Measurements from ENCODE around the gene MEIS2.

MEIS2 gene

DNA sequence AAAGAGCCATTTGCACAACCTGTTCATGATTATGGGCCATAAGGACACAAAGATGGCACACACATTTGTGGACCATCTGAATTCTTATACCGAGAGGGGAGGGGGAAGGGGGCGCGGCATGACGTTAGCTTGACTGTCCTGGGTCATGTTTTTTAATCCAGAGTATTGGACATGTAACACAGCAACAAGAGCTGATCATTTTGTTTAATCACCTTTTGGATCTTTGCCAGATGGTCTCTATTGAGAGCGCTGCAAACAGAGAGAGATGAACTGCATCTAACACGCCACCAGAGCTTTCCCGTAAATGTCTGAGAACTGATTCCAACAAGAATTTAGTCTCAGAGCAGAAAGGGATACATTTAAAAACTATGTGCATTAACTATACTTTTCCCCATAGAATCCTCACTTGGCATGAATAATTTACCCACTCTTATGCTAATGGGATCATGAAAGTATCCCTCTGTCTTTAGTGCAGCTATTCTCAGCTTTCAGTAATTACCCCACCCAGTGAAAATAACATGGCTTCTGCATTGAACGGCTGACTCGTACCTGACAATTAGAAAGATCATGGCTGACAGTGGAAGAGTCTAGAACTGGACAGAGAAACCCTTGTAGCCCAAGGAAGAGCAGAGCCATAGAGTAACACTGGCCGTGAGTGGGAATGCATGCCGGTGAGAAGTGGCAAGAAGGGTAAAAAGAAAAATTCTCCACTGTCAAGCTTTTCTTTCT, 22.6 kb downstream of the MEIS2 start:
- DNase-seq (ENCODE audit: low spot score), result no peak

- DNase-seq (ENCODE audit: low spot score), result no peak
Measured at GRCh38 chr15:37076543-37076942, 23.8 kb downstream of the MEIS2 start.

- no peak for DNase-seq (ENCODE audit: low spot score)
Measured at GRCh38 chr15:37075777-37076176, 24.6 kb downstream of the MEIS2 start.

DNA sequence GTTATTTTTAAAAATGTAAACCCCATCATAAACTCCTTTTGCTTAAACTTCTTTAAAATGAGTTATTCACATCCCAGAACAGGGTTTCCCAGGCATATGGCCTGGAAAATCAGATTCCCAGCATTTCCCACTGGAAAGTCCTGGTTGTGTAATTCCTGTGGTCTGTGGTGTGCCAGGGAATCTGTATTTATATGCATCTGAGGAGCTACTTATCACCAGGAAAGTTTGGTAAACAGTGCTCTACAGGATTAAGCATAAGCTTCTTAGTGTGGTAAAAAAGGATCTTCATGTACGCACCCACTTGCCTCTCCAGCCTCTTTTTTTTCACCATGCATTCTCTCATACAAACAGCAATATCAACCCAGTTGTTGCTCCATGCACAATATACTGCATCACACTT, 28.2 kb downstream of the MEIS2 start:
- no peak for DNase-seq (ENCODE audit: low spot score)

DNA sequence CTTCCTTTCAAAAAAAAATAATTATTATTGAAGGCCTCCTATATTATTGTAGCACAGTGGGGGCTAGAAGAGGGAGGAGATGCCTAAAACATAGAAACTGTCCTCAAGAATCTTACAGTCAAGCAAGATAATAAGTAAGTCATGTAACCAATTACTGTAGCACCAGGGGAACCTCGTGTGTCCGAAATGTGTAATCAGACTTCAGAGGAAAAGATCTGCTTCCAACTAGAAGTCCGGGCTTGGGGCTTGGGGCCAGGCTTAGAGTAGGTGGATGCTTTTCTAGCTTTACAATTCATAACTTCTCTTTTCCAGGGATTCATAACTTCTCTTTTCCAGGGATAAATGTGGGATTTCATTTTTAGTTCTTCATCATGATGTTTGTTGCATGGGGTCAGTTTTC, 29.2 kb downstream of the MEIS2 start:
- no peak for DNase-seq (ENCODE audit: low spot score)

GRCh38 chr15:37070686-37071085, 29.7 kb downstream of the MEIS2 start:
- DNase-seq (ENCODE audit: low spot score), result no peak

DNA sequence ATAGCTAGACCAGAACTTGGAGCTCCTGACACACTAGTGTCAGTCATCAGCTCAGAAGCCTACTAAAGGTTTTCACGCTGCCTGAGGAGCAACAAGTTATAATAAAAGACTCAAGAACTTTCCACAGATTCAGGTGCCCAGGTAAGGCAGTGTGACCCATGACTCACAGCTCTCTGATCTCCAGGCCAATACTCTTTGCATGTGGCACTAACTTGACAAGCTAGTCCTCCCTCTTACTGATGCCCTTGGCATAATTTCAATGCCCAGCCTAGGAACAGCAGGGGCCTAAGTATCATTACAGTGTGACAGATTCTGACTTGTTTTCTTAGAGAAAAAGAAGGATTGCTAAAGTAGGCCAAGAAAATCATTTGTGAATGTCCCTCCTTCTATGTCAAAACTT, 38.4 kb downstream of the MEIS2 start:
- no peak for DNase-seq (ENCODE audit: low spot score)

GRCh38 chr15:37059086-37059485, 41.3 kb downstream of the MEIS2 start:
- DNase-seq (ENCODE audit: low spot score), result no peak

- no peak for DNase-seq (ENCODE audit: low spot score)
Measured at GRCh38 chr15:37058316-37058985, 41.9 kb downstream of the MEIS2 start.

- DNase-seq (ENCODE audit: low spot score), result no peak
Measured at GRCh38 chr15:37057831-37058230, 42.5 kb downstream of the MEIS2 start.

- DNase-seq (ENCODE audit: low spot score), result no peak
Measured at GRCh38 chr15:37057256-37057655, 43.1 kb downstream of the MEIS2 start.

DNA sequence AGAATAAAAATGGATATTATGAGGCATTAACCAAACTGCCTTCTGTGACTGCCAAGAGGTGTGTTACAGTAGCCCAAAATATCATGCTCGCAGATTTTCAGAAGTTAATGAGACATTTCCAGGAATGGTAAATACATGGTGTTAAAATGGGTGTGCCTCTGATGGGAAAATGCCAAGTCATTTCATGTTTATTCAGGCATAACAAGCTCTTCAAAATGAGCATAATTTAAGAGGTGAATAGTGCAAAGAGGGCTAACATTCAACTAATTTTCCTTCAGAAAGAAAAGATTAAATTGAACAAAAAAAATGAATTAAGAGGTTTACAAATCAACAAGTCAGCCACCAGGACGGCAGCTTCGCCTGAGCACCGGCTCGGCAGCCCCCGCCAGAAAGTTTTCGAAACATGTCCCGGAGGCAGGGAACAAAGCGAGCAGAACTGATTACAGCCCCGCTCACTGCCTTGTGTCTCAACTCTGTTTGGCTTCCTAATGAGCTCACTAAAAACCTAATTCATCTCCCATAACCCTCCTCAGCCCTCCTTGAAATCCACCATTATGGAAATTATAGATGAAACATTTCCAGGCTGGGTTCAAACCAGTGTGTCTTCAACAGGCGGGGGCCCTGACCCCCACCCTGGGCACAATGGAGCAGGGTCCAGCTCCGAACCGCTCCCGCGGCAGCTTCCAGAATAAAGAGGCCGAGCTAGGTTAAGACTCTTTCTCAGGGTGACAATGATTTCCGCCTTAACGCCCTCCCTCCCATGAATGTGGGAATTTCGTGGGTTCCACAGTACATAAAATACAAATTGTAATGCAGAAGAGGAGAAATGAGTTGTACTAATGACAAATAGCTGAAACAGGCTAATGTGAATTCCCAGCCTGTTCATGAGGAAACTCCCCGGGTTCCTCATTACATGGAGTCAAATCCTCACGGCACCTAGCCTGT, 43.9 kb downstream of the MEIS2 start:
- no peak for DNase-seq (ENCODE audit: low spot score)

DNA sequence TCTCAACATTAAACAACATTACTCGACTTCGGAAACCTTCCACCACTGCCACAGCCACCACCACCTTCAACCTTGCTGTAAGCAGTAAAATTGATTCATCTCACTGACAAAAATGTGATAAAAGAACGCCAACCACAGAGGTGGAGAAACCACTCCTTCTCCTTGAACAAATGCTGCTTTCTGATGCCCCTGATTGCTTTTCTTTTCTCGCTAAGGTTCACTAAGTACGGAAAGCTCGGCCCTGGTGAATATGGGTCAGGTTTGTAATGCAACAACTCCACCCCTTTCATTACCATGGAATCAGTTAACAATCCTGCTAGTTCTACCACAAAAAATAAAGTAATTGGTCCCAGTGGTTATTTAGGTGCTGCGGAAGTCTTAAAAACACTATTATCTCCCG, 44.9 kb downstream of the MEIS2 start:
- DNase-seq (ENCODE audit: low spot score), result no peak

DNA sequence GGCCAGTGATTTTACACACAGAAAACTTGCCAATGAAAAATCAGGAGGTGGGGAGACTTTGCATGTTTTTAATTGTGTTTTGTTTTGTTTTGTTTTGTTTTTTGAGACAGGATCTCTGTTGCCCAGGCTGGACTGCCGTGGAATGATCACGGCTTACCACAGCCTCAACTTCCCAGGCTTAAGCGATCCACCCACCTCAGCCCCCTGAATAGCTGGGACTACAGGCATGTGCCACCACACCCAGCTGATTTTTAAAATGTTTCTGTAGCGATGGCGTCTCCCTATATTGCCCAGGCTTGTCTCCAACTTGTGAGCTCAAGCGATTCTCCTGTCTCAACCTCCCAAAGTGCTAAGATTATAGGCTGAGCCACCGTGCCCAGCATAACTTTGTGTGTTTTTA, 46.0 kb downstream of the MEIS2 start:
- DNase-seq (ENCODE audit: low spot score), result no peak

GRCh38 chr15:37053166-37053565, 47.2 kb downstream of the MEIS2 start:
- no peak for DNase-seq (ENCODE audit: low spot score)

GRCh38 chr15:37050345-37050744, 50.0 kb downstream of the MEIS2 start:
- DNase-seq (ENCODE audit: low spot score), result no peak

GRCh38 chr15:37046876-37047614, 53.3 kb downstream of the MEIS2 start:
- no peak for DNase-seq (ENCODE audit: low spot score)

- DNase-seq (ENCODE audit: low spot score), result no peak
Measured at GRCh38 chr15:37045859-37046740, 54.2 kb downstream of the MEIS2 start.

DNA sequence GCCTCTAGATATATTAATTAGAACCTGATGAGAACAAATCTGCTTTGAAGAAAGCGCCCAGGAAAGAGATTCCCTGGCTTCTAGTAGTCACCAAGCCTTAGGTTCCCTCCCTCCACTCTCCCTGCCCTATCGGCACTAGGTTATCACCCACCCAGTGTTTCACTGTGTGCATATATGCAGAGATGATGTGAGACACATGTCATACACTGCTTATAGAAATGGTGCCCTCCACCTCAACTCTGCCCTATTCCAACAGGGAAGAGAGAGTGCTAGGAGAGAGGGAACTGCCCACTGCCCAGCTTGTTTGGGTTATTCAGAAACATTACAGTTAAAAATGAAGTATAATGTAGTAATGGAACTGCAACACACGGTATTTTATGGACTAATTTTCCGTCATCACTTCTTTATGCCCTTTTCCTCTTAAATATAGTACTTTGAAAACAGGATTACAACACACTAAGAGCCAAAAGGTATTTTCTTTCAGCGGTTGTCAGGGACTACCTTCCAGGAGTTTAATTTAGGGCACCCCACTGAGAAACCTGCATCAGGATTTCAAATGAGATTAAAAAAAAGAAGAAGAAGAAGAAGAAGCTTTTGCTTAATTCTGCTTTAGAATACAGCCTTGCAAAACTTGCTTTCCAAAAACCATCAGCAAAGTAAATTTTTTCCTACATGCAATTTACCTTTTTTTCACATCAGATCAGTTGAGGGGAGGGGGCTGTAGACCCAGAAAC, 55.3 kb downstream of the MEIS2 start:
- no peak for DNase-seq (ENCODE audit: low spot score)

DNA sequence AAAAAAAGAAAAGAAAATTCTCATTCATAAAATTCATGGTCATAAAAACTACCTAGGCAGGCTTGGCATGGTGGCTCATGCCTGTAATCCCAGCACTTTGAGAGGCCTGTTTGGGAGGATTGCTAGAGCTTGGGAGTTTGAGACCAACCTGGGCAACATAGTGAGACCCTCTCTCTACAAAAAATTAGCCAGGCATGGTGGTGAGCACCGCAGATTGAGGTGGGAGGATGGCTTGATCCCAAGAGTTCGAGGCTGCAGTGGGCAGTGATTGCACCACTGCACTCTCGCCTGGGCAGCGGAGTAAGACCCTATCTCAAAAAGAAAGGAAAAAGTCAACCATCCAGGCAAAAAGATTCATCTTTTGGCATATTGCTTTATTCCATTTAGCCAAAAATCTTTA, 58.5 kb downstream of the MEIS2 start:
- DNase-seq (ENCODE audit: low spot score), result no peak
